SU-DHL-6 (cell line): ENCODE results near the gene KCNT2.

Source experiments
- H2AFZ ChIP-seq: fragments of 200-600 bp; sonication (generic); 2 replicates; pipeline ENCODE4 v1.6.1; 2014; ENCODE audit warnings: low read depth, mild to moderate bottlenecking, moderate library complexity, mixed read lengths, antibody characterized with exemption, low read length; ENCODE audit not compliant: severe bottlenecking
- H3F3A ChIP-seq: fragments of 200-600 bp; shearing (Covaris generic); 2 replicates; pipeline ENCODE4 v1.6.0; 2016; ENCODE audit warnings: antibody characterized with exemption, mild to moderate bottlenecking; ENCODE audit not compliant: insufficient read depth
- H3K27ac ChIP-seq: fragments of 200-600 bp; sonication (generic); 2 replicates; pipeline ENCODE4 v1.5.1; 2016; ENCODE audit warnings: low read depth, mild to moderate bottlenecking, low read length, moderate library complexity, mixed read lengths
- H3K27me3 ChIP-seq: fragments of 200-600 bp; sonication (generic), shearing (Covaris generic); 2 replicates; pipeline ENCODE4 v1.6.0; 2014; ENCODE audit warnings: mild to moderate bottlenecking, low read length
- H3K36me3 ChIP-seq: fragments of 200-600 bp; sonication (generic); 2 replicates; pipeline ENCODE4 v1.6.1; 2014; ENCODE audit warnings: mild to moderate bottlenecking, low read length, mixed read lengths
- H3K4me2 ChIP-seq: fragments of 300-600, 200-600 bp; shearing (Covaris generic), sonication (generic); 2 replicates; pipeline ENCODE4 v1.6.0; 2014; ENCODE audit warnings: low read length, low read depth, mild to moderate bottlenecking; ENCODE audit not compliant: poor library complexity, severe bottlenecking
- H3K4me3 ChIP-seq: fragments of 200-600 bp; sonication (generic); 2 replicates; pipeline ENCODE4 v1.5.1; 2014; ENCODE audit warnings: antibody characterized with exemption, low read length, mild to moderate bottlenecking, mixed read lengths; ENCODE audit not compliant: insufficient read depth, poor library complexity, severe bottlenecking
- H3K79me2 ChIP-seq: fragments of 200-600 bp; sonication (generic); 2 replicates; pipeline ENCODE4 v1.6.1; 2014; ENCODE audit warnings: mild to moderate bottlenecking, low read length, moderate library complexity; ENCODE audit not compliant: insufficient read depth
- H3K9ac ChIP-seq: fragments of 200-600 bp; sonication (generic); 2 replicates; pipeline ENCODE4 v1.7.0; 2014; ENCODE audit warnings: mild to moderate bottlenecking, low read length
- H3K9me2 ChIP-seq: fragments of 200-600 bp; sonication (generic); replicated peaks from 2 replicates; pipeline ENCODE4 v1.6.1; 2014; ENCODE audit warnings: low read length; ENCODE audit not compliant: insufficient read depth
- H3K9me3 ChIP-seq: fragments of 200-600 bp; sonication (generic); 2 replicates; pipeline ENCODE4 v1.6.1; 2014; ENCODE audit warnings: low read length, mixed read lengths; ENCODE audit not compliant: insufficient read depth
- H4K20me1 ChIP-seq: fragments of 200-600 bp; sonication (generic); 2 replicates; pipeline ENCODE4 v1.6.1; 2014; ENCODE audit warnings: low read depth, mild to moderate bottlenecking, antibody characterized with exemption, low read length, moderate library complexity, mixed read lengths
- EZH2phosphoT487 ChIP-seq: fragments of 200-600 bp; sonication (generic), shearing (Covaris generic); conservative IDR thresholded peaks from 2 replicates; pipeline ENCODE4 v1.6.1; 2018; ENCODE audit warnings: mild to moderate bottlenecking, antibody characterized with exemption, low read length, moderate library complexity, mixed read lengths
- TF ChIP-seq, protein P1 (sequence below): fragments of 200-600 bp; sonication (generic); IDR thresholded peaks from one replicate; pipeline ENCODE4 v1.5.1; 2017; ENCODE audit warnings: antibody characterized with exemption, mild to moderate bottlenecking, low read length, moderate library complexity; ENCODE audit not compliant: insufficient read depth, poor library complexity, severe bottlenecking

Gene KCNT2

DNA sequence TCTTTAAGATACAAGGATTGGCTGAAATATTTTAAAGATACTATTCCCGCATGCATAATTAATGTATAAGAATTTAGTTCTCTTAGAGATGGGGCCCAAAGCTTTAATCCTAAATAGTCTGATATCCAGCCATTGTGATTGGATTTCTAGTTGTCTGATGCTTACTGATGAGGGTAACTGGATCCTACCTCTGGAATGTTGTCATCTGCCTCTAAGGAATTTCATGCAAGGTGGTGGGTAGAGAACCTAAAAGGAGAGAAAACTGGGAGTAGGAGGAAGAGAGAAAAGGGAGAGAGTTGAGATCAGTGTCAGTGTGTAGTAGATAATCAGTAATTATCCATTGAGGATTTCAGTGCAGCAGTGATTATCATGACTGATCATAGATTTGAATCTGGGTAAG, 295.5 kb downstream of the KCNT2 start:
- no peaks in the 10 kb centered on the region for H3K9me3 ChIP-seq
- TF ChIP-seq, protein P1, sequence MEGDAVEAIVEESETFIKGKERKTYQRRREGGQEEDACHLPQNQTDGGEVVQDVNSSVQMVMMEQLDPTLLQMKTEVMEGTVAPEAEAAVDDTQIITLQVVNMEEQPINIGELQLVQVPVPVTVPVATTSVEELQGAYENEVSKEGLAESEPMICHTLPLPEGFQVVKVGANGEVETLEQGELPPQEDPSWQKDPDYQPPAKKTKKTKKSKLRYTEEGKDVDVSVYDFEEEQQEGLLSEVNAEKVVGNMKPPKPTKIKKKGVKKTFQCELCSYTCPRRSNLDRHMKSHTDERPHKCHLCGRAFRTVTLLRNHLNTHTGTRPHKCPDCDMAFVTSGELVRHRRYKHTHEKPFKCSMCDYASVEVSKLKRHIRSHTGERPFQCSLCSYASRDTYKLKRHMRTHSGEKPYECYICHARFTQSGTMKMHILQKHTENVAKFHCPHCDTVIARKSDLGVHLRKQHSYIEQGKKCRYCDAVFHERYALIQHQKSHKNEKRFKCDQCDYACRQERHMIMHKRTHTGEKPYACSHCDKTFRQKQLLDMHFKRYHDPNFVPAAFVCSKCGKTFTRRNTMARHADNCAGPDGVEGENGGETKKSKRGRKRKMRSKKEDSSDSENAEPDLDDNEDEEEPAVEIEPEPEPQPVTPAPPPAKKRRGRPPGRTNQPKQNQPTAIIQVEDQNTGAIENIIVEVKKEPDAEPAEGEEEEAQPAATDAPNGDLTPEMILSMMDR = no peak
- TF ChIP-seq EZH2phosphoT487 = no peak

DNA sequence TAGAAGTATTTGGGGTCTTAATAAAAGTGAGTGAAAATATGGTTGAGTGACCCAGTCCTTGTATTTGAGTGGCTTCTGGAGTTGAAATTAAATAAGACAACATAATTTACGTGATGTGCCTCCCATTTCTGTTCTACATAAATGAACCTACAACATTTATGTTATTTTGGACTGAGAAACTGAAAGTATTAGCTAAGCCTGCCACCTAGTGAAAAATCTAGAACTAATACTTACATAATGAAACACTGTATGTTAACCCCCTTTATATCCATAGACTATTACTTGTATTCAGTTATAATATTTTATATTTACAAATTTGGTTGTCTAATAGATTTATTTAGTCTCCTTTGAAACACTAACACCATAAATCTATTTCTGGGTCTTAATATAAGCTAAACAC, 298.9 kb downstream of the KCNT2 start:
- Histone ChIP-seq H3K4me2 (peak overlapping the region; percentile 19), H3K9me3 (no peaks in the 10 kb centered on the region), H3K4me3 (no peak overlapping the region), H3K36me3 (no peaks in the 10 kb centered on the region), H3K9ac (no peak overlapping the region), H3K27me3 (no peaks in the 10 kb centered on the region), H3K9me2 (no peaks in the 10 kb centered on the region), H3K79me2 (no peaks in the 10 kb centered on the region), H3F3A (0 out of 2 replicates have a peak, but pooled peaks cover 4% of the 10 kb centered on the region), H2AFZ (peak overlapping the region; percentile 68), H4K20me1 (no peaks in the 10 kb centered on the region), H3K27ac (no peak overlapping the region)
- TF ChIP-seq, protein P1 = peak; percentile 30
- no peak for TF ChIP-seq EZH2phosphoT487

More for the DNA sequence above, 295.5 kb downstream of the KCNT2 start:
- no peaks in the 10 kb centered on the region for H3K79me2 ChIP-seq
- no peak overlapping the region for H3K4me3 ChIP-seq
- no peaks in the 10 kb centered on the region for H4K20me1 ChIP-seq
- H3F3A ChIP-seq = 0 out of 2 replicates have a peak, but pooled peaks cover 4% of the 10 kb centered on the region
- no peak overlapping the region for H3K4me2 ChIP-seq
- no peak overlapping the region for H3K27ac ChIP-seq
- H2AFZ ChIP-seq = no peak overlapping the region
- H3K27me3 ChIP-seq = no peaks in the 10 kb centered on the region
- no peaks in the 10 kb centered on the region for H3K36me3 ChIP-seq
- no peaks in the 10 kb centered on the region for H3K9me2 ChIP-seq
- H3K9ac ChIP-seq = no peak overlapping the region

DNA sequence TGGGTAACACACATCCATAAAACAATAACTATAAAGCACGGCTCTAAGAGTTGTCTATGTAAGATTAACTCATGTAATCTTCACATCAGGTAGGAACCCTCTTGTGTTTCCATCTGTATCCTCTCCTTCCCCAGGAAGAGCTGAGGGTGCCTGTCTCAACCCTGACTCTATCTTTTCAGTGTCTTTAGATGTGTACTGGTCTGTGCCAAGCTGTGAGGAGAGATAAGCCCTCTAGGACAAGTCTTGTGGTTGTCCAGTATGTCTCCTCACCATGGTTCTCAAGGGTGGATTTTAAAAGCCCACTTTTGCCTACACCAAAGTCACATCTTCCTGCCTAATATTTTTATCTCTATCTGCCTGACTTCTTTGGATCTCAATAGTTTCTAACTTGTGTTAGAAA, 300.1 kb downstream of the KCNT2 start:
- TF ChIP-seq EZH2phosphoT487 = no peak
- TF ChIP-seq, protein P1 = no peak
- H3K79me2 ChIP-seq = no peaks in the 10 kb centered on the region
- no peaks in the 10 kb centered on the region for H3K36me3 ChIP-seq
- H3K4me2 ChIP-seq = no peak overlapping the region
- H3K9me3 ChIP-seq = no peaks in the 10 kb centered on the region
- 0 out of 2 replicates have a peak, but pooled peaks cover 4% of the 10 kb centered on the region for H3F3A ChIP-seq
- no peak overlapping the region for H3K4me3 ChIP-seq
- no peak overlapping the region for H3K9ac ChIP-seq
- no peaks in the 10 kb centered on the region for H3K9me2 ChIP-seq
- H4K20me1 ChIP-seq = no peaks in the 10 kb centered on the region
- no peak overlapping the region for H2AFZ ChIP-seq
- H3K27me3 ChIP-seq = no peaks in the 10 kb centered on the region
- no peak overlapping the region for H3K27ac ChIP-seq
